Testis (tissue), 2 donors: ENCODE results near the gene HID1.

Source experiments
- POLR2A ChIP-seq: fragments of 450-650 bp; IDR thresholded peaks from one replicate; pipeline ENCODE4 v1.6.1; 2017; ENCODE audit warnings: antibody characterized with exemption, mild to moderate bottlenecking, moderate library complexity
- TF ChIP-seq, protein P1 (sequence below), 3 experiments: fragments of 450-650 bp in 2 of 3; fragments of 200-600 bp in 1 of 3; sonication (generic) in 1 of 3; IDR thresholded peaks; one replicate each; pipeline ENCODE4 v1.5.1; 2016 to 2019; ENCODE audit warnings: antibody characterized with exemption in 3 of 3, mild to moderate bottlenecking in 2 of 3, moderate library complexity in 1 of 3

GRCh38 chr17:74954665-74955421 lies 17.7 kb downstream of the HID1 start:
- TF ChIP-seq, protein P1, sequence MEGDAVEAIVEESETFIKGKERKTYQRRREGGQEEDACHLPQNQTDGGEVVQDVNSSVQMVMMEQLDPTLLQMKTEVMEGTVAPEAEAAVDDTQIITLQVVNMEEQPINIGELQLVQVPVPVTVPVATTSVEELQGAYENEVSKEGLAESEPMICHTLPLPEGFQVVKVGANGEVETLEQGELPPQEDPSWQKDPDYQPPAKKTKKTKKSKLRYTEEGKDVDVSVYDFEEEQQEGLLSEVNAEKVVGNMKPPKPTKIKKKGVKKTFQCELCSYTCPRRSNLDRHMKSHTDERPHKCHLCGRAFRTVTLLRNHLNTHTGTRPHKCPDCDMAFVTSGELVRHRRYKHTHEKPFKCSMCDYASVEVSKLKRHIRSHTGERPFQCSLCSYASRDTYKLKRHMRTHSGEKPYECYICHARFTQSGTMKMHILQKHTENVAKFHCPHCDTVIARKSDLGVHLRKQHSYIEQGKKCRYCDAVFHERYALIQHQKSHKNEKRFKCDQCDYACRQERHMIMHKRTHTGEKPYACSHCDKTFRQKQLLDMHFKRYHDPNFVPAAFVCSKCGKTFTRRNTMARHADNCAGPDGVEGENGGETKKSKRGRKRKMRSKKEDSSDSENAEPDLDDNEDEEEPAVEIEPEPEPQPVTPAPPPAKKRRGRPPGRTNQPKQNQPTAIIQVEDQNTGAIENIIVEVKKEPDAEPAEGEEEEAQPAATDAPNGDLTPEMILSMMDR (IDR thresholded peaks at IDR 0.05) = no peak
- TF ChIP-seq POLR2A = no peak
